Adipocyte (in vitro differentiated cells): ENCODE data around the gene HS1BP3.

Experiments
- DNase-seq: peaks from one replicate; pipeline ENCODE4 v3.0.0-alpha.2; 2015; ENCODE audit warnings: low read depth
- H3K27me3 ChIP-seq: replicated peaks from 2 replicates; pipeline ENCODE4 v1.7.0; 2013; ENCODE audit warnings: mild to moderate bottlenecking, low read length, moderate library complexity; ENCODE audit not compliant: control insufficient read depth, insufficient read depth
- H3K36me3 ChIP-seq: 2 replicates; pipeline ENCODE4 v1.7.0; 2013; ENCODE audit warnings: low read length, mild to moderate bottlenecking, moderate library complexity; ENCODE audit not compliant: control insufficient read depth, insufficient read depth, severe bottlenecking
- H3K4me1 ChIP-seq: 2 replicates; pipeline ENCODE4 v1.7.0; 2013; ENCODE audit warnings: mild to moderate bottlenecking, low read length, moderate library complexity; ENCODE audit not compliant: control insufficient read depth, insufficient read depth
- H3K4me3 ChIP-seq: 2 replicates; pipeline ENCODE4 v1.7.0; 2013; ENCODE audit warnings: mild to moderate bottlenecking, low read length, moderate library complexity
- H3K9ac ChIP-seq: 2 replicates; pipeline ENCODE4 v1.7.0; 2013; ENCODE audit warnings: mild to moderate bottlenecking, low read length, moderate library complexity
- H3K9me3 ChIP-seq: 2 replicates; pipeline ENCODE4 v1.7.0; 2013; ENCODE audit warnings: mild to moderate bottlenecking, low read length, moderate library complexity; ENCODE audit not compliant: control insufficient read depth

Gene HS1BP3

DNA sequence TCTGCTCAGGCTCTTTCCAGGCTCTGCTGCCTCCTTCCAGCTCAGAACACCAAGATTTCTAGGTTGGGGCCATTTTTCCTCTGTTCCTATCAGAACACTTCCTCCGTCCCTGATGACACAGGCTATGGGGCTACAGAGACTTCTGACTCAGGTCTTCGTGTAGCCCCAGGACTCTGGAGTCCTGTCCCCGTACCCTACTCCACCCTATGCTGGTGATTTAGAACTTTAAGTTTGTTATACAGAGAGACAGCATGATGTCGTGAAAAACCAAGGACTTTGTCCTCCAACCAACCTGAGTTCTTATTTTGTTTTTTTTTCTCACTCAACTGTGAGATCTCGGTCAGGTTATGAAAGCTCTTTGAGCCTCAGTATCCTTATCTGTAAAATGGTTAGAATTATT lies 78.7 kb downstream of the HS1BP3 start:
- Histone ChIP-seq H3K4me3 (no peak overlapping the region), H3K27me3 (no peaks in the 10 kb centered on the region), H3K4me1 (peaks cover 17% of the 10 kb centered on the region), H3K9ac (no peak overlapping the region), H3K9me3 (no peaks in the 10 kb centered on the region), H3K36me3 (no peaks in the 10 kb centered on the region)
- DNase-seq, result no peak

DNA sequence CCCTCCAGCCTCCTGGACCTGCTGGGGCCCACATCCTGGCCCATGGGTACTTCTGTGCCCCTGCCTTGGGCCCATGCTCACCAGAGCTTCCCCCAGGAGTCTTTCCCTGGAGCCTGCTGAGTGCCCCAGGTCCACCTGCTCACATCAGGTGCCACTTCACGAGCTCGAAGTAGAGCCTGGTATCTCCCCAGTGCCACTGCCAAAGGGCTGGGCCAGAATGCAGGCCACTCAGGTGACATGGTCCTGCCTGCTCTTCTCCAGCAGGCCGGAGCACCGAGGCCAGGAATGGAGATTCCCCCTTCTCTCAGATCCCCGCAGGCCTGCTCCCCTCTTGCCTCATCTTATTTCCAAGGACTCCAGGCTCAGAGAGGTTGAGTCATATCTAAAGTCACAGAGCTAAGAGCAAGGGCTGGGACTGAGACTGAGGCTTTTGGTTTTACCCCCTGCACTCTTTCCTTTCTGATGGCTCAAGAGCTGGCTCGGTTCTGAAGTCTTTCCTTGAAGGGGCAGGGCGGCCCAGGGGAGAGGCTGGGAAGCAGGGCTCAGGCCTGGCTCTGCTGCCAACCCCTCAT lies 79.2 kb downstream of the HS1BP3 start:
- Histone ChIP-seq H3K9ac (no peak overlapping the region), H3K27me3 (no peaks in the 10 kb centered on the region), H3K36me3 (no peaks in the 10 kb centered on the region), H3K4me1 (peaks cover 17% of the 10 kb centered on the region), H3K9me3 (no peaks in the 10 kb centered on the region), H3K4me3 (no peak overlapping the region)
- no peak for DNase-seq

DNA sequence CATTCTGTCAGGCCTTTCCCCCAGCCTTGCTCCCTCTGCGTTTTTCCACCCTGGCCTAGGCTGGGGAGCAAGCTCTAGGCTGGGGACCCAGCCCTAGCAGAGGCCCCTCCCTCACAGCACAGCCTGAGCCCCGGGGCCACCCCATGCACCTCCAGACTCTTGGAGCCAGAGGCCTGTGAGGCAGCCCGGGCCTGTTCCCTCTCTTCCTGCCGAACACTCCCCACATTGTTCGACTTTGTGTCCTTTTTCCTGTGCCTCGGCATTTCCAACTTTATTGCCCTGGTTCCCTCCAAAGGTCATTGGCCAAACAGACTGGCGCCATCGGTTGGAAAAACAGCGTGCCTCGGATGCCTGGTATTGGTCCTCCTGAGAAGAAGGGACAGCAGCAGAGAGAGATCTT lies 79.7 kb downstream of the HS1BP3 start:
- H3K27me3 ChIP-seq, result no peaks in the 10 kb centered on the region
- DNase-seq, result no peak
- H3K4me1 ChIP-seq, result peaks cover 17% of the 10 kb centered on the region
- no peak overlapping the region for H3K9ac ChIP-seq
- H3K36me3 ChIP-seq, result no peaks in the 10 kb centered on the region
- no peaks in the 10 kb centered on the region for H3K9me3 ChIP-seq
- H3K4me3 ChIP-seq, result no peak overlapping the region

DNA sequence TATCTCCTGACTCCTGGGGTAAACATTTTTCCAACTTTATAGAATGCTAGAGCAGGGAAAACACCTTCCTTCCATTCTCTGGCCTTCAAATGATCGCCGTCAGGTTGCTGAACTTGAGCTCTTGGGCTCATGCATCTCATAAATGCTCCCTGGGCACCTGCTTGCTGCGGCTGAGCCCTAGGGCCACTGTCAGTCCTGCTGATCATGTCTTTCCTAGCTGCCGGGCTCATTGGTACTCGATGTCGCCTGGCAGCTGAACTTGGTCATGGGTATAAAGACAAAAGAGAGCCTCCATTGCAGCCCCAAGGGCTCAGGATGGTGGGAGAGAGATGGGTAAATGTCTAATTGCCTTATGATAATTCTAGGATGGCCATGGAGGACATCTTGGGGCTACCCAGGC lies 80.6 kb downstream of the HS1BP3 start:
- Histone ChIP-seq H3K4me1 (peaks cover 17% of the 10 kb centered on the region), H3K27me3 (no peaks in the 10 kb centered on the region), H3K9me3 (no peaks in the 10 kb centered on the region), H3K9ac (no peak overlapping the region), H3K36me3 (no peaks in the 10 kb centered on the region), H3K4me3 (no peak overlapping the region)
- no peak for DNase-seq

DNA sequence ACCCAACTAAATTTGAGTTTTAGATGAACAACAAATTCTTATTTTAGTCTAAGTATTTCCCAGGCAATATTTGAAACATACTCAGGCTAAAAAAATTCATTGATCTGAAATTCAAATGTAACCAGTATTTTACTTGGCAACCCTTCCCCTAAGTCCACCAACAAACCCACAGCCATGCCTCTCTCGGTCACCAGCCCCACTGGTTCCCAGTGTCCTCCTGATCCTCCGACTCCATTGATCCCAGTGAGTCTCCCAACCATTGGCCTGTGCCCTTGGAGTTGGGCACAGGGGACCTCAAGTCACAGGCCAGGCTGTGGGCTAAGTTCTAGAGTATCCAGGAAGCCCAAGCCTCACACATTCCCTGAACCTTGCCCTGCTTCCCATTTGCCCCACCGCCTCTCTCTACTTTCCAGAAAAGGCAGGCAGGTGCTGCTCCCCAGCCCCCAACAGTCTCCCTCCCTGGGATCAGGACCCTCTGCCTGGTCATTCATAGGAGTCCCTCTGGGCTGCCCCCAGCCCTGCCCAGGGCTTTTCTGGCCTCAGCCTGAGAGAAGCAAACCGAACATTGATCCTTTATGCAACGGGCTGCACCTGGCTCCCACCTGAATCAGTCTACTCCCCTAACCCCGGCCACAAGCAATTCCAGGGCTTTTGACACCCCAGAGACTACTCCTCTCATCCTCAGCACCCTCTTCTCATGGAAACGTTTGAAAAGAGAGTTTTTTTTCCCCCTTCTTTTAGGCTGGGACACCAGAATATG lies 81.3 kb downstream of the HS1BP3 start:
- no peaks in the 10 kb centered on the region for H3K27me3 ChIP-seq

DNA sequence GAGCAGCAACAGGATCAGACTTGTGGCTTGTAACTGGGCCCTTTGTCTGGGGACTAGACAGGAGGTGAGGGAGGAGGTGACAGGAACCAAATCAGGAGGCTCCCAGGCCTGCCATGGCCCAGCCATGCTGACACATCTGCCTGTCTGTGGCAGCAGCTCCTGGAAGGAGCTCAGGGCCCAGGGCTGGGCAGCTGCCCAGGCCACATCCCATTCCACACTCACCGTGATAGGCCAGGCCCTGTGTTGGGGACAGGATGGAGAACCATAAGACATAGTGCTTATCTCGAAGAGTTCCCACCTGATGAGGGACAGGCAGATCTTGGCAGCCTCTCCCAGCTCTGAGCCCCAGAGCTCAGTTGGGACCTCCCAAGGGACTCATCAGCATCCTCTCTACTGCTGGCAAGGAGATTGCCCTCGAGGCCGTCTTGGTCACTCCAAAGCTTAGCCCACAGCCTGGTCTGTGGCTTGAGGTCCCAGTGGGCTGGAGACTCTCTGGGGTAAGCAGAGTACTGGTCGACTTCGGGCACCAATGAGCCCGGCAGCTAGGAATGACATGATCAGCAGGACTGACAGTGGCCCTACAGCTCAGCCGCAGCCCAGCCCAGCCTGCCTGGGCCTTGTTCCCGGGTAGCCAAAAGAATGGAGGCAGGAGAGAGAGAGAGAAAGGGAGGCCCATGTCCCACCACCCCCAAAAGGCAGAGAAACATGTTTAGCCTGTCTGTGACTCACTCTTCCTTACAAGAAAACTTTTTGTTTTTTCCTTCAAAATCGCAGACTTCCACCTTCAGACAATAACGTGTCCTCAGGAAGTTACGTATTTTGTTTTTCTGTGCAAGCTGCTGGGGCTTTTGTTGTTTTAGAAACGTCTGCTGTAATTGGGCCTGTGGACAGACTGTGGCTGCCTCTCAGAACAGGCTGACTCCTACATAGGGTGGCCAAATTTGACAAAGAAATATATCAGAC lies 82.1 kb downstream of the HS1BP3 start:
- H3K9ac ChIP-seq, result no peak overlapping the region
- H3K9me3 ChIP-seq, result no peaks in the 10 kb centered on the region
- no peak for DNase-seq
- no peak overlapping the region for H3K4me3 ChIP-seq
- no peaks in the 10 kb centered on the region for H3K36me3 ChIP-seq
- H3K4me1 ChIP-seq, result peaks cover 21% of the 10 kb centered on the region
- no peaks in the 10 kb centered on the region for H3K27me3 ChIP-seq

More for the DNA sequence above, 81.3 kb downstream of the HS1BP3 start:
- Histone ChIP-seq H3K4me1 (peaks cover 17% of the 10 kb centered on the region), H3K9ac (no peak overlapping the region), H3K36me3 (no peaks in the 10 kb centered on the region), H3K4me3 (no peak overlapping the region), H3K9me3 (no peaks in the 10 kb centered on the region)
- no peak for DNase-seq

DNA sequence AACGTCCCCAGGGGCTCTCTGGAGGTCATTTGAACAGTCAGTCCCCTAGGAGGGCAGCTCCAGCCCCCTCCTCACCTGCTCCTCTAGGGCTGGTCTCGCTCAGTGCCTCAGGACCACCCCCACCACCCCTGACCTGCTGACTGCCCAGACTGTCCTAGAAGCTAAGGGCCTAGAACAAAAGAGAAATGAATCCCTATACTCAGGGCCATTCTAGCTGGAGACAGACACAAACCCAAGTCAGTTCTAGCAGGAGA lies 83.0 kb downstream of the HS1BP3 start:
- Histone ChIP-seq H3K36me3 (no peaks in the 10 kb centered on the region), H3K4me3 (no peak overlapping the region), H3K4me1 (peaks cover 23% of the 10 kb centered on the region), H3K9me3 (no peaks in the 10 kb centered on the region), H3K9ac (no peak overlapping the region), H3K27me3 (no peaks in the 10 kb centered on the region)
- no peak for DNase-seq
